ENCODE measurements around the gene ARMC3.
"Not testable (repeated sequence)": the region's sequence is repeated elsewhere in the genome, so short reads cannot be mapped to it uniquely, and the experiment has no call there.

Gene ARMC3

GRCh38 chr10:22927661-22928403 lies at the start of gene ARMC3:
TSS of gene ARMC3 (plus strand) at chr10:22928053. CDS start at chr10:22931997, 3,944 bp downstream.
- FAIRE-seq = no peak

- FAIRE-seq = no peak
Observed at GRCh38 chr10:22891797-22892196, 36.1 kb upstream of the ARMC3 start.

DNA sequence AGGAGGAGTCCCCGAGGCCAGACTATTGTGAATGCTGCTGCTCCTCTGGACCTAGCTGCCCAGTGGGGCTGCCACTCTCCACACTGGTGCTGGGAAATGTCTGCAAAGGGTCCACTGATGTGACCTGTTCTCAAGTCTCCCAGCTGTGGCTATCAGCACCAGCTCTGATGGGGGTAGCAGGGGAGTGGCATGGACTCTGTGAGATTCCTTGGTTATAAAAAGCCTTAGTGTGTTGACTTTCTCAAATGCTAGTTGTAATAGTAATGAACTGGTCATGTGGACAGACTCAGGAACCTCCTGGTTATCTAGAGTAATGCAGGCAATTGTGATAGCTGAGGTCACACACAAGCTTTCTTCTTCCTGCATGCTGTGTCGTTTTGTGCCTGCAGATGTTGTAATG lies 34.1 kb upstream of the ARMC3 start:
- no peak for FAIRE-seq

DNA sequence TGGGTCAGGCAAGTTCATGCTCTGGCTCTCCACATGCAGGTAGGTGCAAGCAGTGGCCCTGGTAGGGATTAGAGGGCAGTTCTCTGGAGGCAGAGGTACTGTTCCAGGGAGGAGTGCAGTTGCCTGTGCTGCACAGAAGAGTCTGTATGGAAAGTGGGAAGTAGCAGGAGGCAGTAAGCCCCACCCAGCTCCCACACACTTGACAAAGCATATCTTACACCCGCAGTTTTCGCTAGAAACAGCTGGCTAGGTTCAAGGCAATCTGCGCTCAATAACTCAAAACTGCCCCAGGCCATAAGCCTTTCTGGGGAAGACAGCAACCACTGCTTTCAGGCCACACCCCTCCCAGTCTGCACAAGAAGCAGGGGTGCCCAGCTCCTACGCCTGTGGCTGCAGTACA lies 33.1 kb upstream of the ARMC3 start:
- no peak for FAIRE-seq

DNA sequence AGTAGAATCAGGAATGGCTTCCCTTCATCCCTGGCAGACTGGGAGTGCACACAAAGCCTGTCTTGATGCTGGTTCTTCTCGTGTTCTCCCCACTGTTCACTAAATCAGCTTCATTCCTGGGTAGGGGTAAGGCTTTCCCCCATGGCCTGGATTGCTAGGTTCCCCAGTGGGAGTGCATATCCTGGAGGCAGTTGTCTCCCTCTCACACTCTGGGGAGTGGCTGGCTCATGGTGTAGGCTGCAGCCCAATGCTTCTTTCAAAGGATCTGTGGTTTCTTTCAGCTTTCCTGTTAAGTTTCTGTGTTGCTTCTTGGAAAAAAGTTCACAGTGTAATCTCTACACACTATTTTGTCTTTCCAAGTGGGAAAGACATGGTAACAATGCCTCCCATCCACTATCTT lies 32.6 kb upstream of the ARMC3 start:
- FAIRE-seq = no peak

DNA sequence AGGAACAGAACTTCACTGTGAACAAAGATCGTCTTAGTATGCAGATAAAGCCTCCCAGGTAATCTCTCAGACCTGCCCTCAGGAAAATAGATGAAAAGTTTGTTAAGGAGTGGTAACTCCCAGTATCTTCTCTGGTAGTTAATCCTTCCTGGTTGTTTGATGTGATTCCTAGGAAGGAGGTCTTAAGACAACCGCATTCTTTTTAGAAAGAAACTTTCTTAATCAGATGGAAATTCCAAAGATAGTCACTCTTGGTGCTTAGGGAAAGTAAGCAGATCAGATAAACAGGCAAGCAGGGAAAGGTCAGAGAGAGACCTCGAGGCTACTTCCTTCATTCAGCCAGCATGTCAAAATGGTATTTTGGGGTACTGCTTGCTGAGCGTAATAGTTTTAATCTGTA lies 30.5 kb upstream of the ARMC3 start:
- no peak for FAIRE-seq

DNA sequence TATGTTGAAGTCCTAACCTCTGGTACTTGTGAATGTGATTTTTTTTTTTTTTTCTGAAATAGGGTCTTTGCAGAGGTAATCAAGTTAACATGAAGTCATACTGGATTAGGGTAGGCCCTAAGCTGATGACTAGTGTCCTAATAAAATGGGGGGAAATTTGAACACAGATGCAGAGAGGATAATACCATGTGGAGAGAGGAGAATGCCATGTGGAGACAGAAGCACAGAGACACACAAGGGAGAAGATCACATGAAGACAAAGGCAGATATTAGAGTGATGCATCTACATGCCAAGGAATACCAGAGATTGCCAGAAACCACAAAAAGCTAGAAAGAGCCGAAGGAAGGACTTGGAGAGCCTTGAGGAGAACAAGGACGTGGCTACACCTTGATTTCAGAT lies 28.5 kb upstream of the ARMC3 start:
- FAIRE-seq = no peak

- no peak for FAIRE-seq
Observed at GRCh38 chr10:22899775-22900174, 28.1 kb upstream of the ARMC3 start.

- no peak for FAIRE-seq
Observed at GRCh38 chr10:22900841-22901601, 26.8 kb upstream of the ARMC3 start.

DNA sequence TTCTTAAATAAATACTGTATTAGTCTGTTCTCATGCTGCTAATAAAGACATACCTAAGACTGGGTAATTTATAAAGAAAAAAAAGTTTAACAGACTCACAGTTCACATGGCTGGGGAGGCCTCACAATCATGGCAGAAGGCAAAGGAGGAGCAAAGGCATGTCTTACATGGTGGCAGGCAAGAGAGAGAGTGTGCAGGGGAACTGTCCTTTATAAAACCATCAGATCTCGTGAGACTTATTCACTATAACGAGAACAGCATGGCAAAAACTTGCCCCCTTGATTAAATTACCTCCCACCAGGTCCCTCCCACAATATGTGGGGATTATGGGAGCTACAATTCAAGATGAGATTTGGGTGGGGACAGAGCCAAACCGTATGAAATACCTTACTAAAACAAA lies 25.7 kb upstream of the ARMC3 start:
- not testable (repeated sequence) for FAIRE-seq

GRCh38 chr10:22903694-22904093 lies 24.2 kb upstream of the ARMC3 start:
- FAIRE-seq = no peak

DNA sequence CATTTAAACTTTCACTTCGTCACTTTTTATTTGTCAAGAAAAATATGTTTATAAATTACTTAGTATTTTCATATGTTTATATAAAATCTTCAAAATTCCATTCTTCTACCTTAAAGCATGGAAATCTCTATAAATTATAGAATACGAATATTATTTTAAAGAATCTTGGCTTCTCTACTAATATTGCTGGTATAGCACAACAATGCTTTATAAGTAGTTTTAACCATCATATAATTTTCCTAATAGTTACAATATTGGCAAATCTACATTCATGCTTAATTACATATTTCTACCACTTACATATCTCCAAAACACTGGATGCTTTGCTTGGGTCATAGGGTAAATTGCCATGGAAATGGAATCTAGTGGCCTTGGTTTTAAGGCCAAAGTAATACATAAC lies 21.1 kb upstream of the ARMC3 start:
- no peak for FAIRE-seq

GRCh38 chr10:22908837-22909236 lies 19.0 kb upstream of the ARMC3 start:
- FAIRE-seq = no peak

GRCh38 chr10:22909673-22910072 lies 18.2 kb upstream of the ARMC3 start:
- FAIRE-seq = not testable (repeated sequence)

DNA sequence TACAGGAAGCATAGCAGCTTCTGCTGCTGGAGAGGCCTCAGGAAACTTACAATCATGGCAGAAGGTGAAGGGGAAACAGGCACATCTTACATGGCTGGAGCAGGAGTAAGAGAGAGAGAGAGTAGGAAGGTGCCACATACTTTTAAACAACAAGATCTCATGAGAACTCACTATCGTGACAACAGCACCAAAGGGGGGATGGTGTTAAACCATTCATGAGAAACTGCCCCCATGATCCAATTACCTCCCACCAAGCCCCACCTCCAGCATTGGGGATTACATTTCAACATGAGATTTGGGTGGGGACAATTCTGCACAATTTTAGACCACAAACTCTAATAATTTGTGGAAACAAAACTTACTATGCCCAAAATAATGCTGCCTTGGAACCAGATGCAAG lies 16.8 kb upstream of the ARMC3 start:
- no peak for FAIRE-seq

DNA sequence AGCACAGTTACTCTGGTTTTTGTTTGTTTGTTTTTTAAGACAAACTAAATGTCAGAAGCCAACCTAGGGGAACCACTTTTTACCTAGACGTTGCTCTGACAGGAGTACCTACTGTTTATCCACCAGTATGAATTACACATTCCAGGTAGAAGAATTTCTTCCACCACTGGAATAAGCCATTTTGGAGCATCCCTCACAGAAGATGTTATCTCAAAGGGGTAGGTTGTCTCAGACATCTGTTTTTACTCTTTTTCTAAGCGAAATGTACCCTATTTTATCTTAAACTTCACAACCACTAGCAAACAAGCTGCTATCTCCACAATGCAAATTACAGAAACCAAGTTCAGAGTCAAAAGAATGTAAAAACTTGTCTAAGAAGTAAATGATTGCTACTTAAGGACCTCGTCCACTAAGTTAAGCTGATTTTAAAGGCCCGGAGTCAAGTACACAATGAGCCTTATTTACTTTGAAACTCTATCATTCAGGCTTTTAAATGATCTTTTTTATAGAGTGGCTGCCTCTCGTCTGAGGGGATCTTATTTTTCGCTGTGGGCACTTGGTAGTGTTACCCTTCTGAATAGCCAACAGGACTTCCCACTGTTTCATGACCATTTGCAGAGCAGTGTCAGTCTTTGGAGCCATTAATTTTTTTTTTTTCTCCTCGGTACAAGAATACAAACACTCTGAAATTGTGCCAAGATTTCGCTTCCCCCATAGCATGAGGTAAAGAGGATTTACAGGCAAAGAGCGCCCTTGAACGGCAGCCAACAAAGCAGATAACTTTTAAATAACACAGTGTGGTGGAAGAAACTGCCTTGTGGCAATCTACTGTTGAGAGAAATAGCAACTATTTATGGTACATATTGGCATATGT lies 15.7 kb upstream of the ARMC3 start:
- no peak for FAIRE-seq

DNA sequence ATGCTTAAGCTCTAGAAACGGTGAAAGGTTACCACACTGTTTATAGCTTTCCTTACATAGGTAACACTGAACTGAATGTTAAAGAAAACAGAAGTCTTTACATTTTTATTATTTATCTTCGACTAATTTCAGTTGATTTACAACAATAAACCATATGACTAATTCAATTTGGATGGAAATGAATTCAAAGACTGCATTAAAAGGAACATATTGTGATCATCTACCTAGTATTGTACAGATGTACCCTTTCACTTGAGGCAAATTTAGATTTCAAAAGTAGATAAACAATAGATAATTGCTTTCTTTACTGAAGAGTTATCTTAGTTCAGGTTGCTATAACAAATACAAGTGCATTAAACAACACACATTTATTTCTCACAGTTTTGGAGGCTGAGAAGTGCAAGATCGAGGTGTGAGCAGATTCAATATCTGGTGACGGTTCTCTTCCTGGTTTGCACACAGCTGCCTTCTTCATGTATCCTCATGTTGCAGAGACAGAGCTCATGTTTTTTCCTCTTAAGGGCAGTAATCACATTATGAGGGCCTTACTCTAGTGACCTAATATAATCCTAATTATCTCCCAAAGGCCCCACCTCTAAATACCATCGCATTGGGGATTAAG lies 15.0 kb upstream of the ARMC3 start:
- no peak for FAIRE-seq

GRCh38 chr10:22913474-22914092 lies 14.3 kb upstream of the ARMC3 start:
- FAIRE-seq = no peak

- no peak for FAIRE-seq
Observed at GRCh38 chr10:22915314-22915713, 12.5 kb upstream of the ARMC3 start.

- no peak for FAIRE-seq
Observed at GRCh38 chr10:22925088-22925487, 2.8 kb upstream of the ARMC3 start.

- FAIRE-seq = no peak
Observed at GRCh38 chr10:22927166-22927565, 687 bp upstream of the ARMC3 start.

DNA sequence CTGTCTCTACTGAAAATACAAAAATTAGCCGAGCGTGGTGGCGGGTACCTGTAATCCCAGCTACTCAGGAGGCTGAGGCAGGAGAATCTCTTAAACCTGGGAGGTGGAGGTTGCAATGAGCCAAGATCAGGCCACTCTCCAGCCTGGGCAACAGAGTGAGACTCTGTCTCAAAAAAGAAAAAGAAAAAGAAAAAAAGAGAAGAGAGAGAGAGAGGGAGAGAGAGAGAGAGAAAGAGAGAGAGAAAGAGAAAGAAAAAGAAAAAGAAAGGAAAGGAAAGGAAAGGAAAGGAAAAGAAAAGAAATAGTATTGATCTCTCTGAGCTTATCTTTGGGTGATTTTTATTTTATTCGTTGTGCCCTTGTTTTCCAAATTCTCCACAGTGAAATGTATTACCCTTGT lies 1.2 kb downstream of the ARMC3 start:
- FAIRE-seq = not testable (repeated sequence)

All from endometrium (tissue), 2 donors.